ENCODE measurements around the gene PPARA.

PPARA gene

DNA sequence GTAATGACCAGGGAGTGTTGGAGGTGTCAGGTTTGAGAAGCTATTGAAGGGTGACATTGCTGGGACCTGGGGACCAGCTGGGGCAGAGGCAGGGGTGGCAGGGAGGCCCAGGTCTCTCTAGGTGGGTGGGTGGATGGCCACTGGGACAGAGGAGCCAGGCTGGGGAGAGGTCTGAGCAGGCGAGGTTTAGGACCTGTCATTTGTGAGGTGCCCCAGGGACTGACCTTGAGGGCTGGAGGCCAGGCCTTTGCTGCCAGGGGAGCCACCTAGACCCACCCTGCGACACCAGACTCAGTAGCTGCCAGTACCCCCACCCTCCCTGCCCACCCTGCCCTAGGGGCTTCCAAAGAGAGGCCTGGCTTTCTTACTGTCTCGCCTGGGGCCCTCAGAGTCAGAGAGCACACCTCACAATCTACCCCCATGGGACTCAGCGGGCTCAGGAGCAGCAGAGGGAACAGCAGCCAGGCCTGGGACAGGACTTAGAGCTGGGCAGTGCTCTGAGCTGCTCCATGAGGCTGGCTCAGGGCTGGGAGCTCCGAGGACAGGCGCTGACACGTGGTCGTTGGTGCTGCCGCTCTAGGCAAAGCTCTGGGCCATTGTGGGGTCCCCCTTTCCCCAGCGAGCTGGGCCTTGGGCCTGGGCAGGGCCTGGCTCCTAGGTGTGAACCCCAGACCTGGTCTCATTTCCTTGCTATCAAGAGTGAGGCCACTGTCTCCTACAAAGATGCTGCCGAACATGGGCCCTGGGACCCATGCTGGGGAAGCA is 28.6 kb upstream of the PPARA start:
- Histone ChIP-seq H3K27me3 (replicated peaks; ENCODE audit: control insufficient read depth, insufficient read depth, low read length, poor library complexity, severe bottlenecking) (no peaks in the 10 kb centered on the region), H3K4me3 (ENCODE audit: insufficient read depth, low read depth, low read length, poor library complexity, severe bottlenecking) (no peak overlapping the region), H3K36me3 (ENCODE audit: control insufficient read depth, insufficient read depth, low read length) (no peaks in the 10 kb centered on the region), H3K9me3 (ENCODE audit: control insufficient read depth, low read length) (no peaks in the 10 kb centered on the region), H3K4me1 (ENCODE audit: control insufficient read depth, insufficient read depth, low read length, poor library complexity, severe bottlenecking) (peaks cover 5% of the 10 kb centered on the region), H3K27ac (ENCODE audit: insufficient read depth, low read length, poor library complexity, severe bottlenecking) (no peak overlapping the region)
- DNase-seq, result no peak

DNA sequence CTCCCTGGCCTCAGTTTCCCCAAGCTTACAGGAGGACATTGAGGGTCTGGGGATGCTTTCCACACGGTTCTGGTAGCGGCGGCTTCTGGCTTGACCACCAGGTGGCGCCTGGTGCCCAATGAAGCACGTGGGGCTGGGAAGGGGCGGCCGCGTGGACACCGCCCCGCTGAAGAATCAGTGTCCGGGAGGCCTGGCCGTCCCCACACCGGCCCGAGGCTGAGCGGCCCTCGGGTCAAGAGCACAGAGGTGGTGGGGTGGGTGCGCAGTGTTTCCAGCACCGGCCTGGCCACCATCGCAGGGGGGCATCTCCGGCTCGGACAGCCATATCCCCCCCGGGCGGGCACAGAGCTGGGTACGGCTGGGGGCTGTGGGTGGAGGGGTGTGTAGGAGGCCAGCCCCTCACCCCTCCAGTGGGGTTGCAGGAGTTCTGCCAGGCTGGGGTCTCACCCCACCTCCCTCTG is 27.8 kb upstream of the PPARA start:
- H3K27ac ChIP-seq (ENCODE audit: insufficient read depth, low read length, poor library complexity, severe bottlenecking), result no peak overlapping the region
- no peak overlapping the region for H3K4me3 ChIP-seq (ENCODE audit: insufficient read depth, low read depth, low read length, poor library complexity, severe bottlenecking)
- H3K36me3 ChIP-seq (ENCODE audit: control insufficient read depth, insufficient read depth, low read length), result no peaks in the 10 kb centered on the region
- peak; percentile 38 to 54 (median 47) for DNase-seq
- no peaks in the 10 kb centered on the region for H3K9me3 ChIP-seq (ENCODE audit: control insufficient read depth, low read length)
- H3K27me3 ChIP-seq (replicated peaks; ENCODE audit: control insufficient read depth, insufficient read depth, low read length, poor library complexity, severe bottlenecking), result no peaks in the 10 kb centered on the region
- peaks cover 4% of the 10 kb centered on the region for H3K4me1 ChIP-seq (ENCODE audit: control insufficient read depth, insufficient read depth, low read length, poor library complexity, severe bottlenecking)

DNA sequence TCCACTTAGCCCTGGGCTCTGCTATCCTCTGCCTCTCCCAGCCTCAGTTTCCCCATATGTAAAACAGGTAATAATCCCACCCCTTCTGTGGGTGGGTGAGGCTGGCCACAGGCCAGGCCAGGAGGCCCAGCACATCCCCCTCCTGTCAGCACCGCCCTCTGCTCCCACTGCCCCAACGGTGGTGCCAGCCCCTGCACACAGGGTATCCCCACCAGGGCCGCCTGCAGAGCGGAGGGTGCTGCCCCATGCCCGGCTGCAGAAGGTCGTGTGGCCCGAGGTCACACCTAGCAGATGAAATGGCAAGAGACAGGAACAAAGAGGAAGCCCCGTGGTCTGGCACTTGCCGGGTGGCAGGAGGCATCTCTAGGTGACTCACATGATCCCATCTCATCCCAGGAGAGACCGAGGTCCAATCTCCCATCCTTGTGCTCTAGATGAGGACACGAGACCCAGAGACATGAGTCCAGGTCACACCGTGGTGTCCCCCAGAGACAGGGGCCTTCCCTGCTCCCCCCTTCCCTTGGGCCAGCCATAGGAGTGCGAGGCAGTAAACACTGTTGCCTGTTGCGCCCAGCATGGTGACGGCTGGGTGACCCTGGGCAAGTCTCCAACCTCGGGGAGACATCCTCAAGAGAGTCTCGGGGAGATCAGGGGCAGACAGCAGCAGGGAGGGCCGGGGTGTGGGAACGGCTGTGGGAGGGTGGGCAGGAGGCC is 27.2 kb upstream of the PPARA start:
- no peak overlapping the region for H3K27ac ChIP-seq (ENCODE audit: insufficient read depth, low read length, poor library complexity, severe bottlenecking)
- H3K9me3 ChIP-seq (ENCODE audit: control insufficient read depth, low read length), result no peaks in the 10 kb centered on the region
- H3K4me1 ChIP-seq (ENCODE audit: control insufficient read depth, insufficient read depth, low read length, poor library complexity, severe bottlenecking), result peaks cover 4% of the 10 kb centered on the region
- no peak for DNase-seq
- no peak overlapping the region for H3K4me3 ChIP-seq (ENCODE audit: insufficient read depth, low read depth, low read length, poor library complexity, severe bottlenecking)
- H3K36me3 ChIP-seq (ENCODE audit: control insufficient read depth, insufficient read depth, low read length), result no peaks in the 10 kb centered on the region
- H3K27me3 ChIP-seq (replicated peaks; ENCODE audit: control insufficient read depth, insufficient read depth, low read length, poor library complexity, severe bottlenecking), result no peaks in the 10 kb centered on the region

DNA sequence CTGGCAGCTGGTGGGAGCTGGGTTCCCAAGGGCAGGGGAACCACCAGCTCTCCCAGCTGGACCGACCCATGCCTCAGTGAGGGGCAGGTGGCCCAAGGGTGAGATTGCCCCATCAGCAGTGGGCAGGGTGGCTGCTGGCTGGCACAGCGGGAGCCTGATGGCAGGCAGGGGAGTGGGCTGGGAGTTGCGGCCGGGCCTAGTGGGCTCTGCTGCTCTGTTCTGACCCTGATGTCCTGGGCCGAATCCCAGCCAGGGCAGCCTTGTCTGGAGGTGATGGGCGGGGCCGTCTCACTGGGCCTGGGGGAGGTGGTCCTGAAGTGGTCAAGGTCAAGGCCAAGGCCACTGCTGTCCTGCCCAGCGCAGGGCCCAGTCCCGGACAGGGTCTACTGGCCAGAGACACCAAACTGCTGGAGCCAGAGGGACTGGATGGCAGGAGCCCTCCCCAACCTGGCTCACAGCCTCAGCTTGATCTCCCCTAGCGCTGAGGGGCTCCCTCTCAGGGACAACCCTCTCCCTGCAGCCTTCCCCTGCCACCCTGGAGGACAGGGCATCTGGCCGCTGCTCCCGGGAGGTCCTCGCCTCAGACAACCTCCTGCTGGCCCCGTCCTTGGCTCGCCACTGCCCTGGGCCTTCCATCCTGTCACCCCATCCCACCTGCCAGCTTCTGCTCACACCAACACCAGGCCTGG is 26.5 kb upstream of the PPARA start:
- H3K4me1 ChIP-seq (ENCODE audit: control insufficient read depth, insufficient read depth, low read length, poor library complexity, severe bottlenecking), result peaks cover 4% of the 10 kb centered on the region
- H3K9me3 ChIP-seq (ENCODE audit: control insufficient read depth, low read length), result no peaks in the 10 kb centered on the region
- no peaks in the 10 kb centered on the region for H3K36me3 ChIP-seq (ENCODE audit: control insufficient read depth, insufficient read depth, low read length)
- DNase-seq, result no peak
- no peaks in the 10 kb centered on the region for H3K27me3 ChIP-seq (replicated peaks; ENCODE audit: control insufficient read depth, insufficient read depth, low read length, poor library complexity, severe bottlenecking)
- no peak overlapping the region for H3K27ac ChIP-seq (ENCODE audit: insufficient read depth, low read length, poor library complexity, severe bottlenecking)
- H3K4me3 ChIP-seq (ENCODE audit: insufficient read depth, low read depth, low read length, poor library complexity, severe bottlenecking), result no peak overlapping the region

DNA sequence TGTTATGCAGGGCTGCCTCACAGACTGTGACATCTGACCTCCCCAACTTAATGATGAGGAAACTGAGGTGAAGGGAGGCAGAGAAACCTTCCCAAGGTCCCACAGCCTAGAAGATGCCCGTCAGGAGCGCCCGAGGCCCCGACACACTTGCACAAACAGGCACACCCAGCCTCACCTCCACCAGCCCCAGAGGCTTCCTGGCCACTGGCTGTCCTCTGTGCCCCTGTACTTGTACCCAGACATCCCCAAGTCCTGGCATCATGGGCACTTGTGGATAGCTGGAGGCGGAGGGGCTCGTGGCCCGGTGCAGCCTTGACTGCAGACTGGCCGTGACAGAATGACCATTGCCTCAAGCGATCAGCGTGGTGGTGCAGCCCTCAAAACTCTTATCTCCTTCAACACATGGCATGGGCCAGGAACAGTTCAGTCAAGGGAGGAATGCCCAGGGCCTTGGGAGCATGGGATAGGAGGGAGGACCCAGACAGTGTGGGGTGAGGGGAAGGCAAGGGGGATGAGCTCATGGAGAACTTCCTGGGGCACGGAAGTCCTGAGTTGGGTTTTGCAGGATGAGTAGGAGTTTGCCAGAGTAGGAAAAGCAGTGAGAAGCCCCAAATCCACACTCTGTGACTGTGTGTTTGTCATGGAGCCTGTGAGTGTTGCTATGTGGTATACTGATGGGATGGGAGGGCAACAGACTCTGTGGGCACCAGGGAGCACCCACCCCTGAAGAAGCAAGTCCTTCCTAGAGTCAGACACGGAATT is 25.8 kb upstream of the PPARA start:
- no peak for DNase-seq
- H3K27ac ChIP-seq (ENCODE audit: insufficient read depth, low read length, poor library complexity, severe bottlenecking), result no peak overlapping the region
- H3K36me3 ChIP-seq (ENCODE audit: control insufficient read depth, insufficient read depth, low read length), result no peaks in the 10 kb centered on the region
- no peaks in the 10 kb centered on the region for H3K9me3 ChIP-seq (ENCODE audit: control insufficient read depth, low read length)
- no peaks in the 10 kb centered on the region for H3K27me3 ChIP-seq (replicated peaks; ENCODE audit: control insufficient read depth, insufficient read depth, low read length, poor library complexity, severe bottlenecking)
- H3K4me1 ChIP-seq (ENCODE audit: control insufficient read depth, insufficient read depth, low read length, poor library complexity, severe bottlenecking), result peaks cover 4% of the 10 kb centered on the region
- H3K4me3 ChIP-seq (ENCODE audit: insufficient read depth, low read depth, low read length, poor library complexity, severe bottlenecking), result no peak overlapping the region

DNA sequence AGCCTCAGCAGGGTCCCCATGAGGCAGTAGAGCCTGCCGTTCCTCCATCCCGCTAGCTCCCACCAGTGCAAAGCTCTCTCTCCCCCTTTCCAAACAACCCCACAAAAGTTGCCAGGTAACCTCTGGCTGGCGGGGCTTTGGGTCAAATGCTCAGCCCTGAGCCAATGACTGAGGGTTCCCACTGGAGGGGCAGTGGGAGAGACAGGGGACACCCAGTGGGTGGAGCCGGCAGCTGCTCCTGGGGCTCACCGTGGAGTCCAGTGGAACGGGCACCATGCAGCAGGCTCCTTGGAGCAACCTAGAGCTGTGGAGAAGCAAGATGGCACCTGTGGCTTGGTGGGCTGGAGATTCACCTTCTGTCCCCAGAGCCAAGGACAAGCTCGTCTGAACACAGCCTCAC is 25.0 kb upstream of the PPARA start:
- no peak overlapping the region for H3K27ac ChIP-seq (ENCODE audit: insufficient read depth, low read length, poor library complexity, severe bottlenecking)
- H3K9me3 ChIP-seq (ENCODE audit: control insufficient read depth, low read length), result no peaks in the 10 kb centered on the region
- H3K4me3 ChIP-seq (ENCODE audit: insufficient read depth, low read depth, low read length, poor library complexity, severe bottlenecking), result no peak overlapping the region
- no peaks in the 10 kb centered on the region for H3K36me3 ChIP-seq (ENCODE audit: control insufficient read depth, insufficient read depth, low read length)
- DNase-seq, result no peak
- H3K4me1 ChIP-seq (ENCODE audit: control insufficient read depth, insufficient read depth, low read length, poor library complexity, severe bottlenecking), result peaks cover 4% of the 10 kb centered on the region
- H3K27me3 ChIP-seq (replicated peaks; ENCODE audit: control insufficient read depth, insufficient read depth, low read length, poor library complexity, severe bottlenecking), result no peaks in the 10 kb centered on the region

DNA sequence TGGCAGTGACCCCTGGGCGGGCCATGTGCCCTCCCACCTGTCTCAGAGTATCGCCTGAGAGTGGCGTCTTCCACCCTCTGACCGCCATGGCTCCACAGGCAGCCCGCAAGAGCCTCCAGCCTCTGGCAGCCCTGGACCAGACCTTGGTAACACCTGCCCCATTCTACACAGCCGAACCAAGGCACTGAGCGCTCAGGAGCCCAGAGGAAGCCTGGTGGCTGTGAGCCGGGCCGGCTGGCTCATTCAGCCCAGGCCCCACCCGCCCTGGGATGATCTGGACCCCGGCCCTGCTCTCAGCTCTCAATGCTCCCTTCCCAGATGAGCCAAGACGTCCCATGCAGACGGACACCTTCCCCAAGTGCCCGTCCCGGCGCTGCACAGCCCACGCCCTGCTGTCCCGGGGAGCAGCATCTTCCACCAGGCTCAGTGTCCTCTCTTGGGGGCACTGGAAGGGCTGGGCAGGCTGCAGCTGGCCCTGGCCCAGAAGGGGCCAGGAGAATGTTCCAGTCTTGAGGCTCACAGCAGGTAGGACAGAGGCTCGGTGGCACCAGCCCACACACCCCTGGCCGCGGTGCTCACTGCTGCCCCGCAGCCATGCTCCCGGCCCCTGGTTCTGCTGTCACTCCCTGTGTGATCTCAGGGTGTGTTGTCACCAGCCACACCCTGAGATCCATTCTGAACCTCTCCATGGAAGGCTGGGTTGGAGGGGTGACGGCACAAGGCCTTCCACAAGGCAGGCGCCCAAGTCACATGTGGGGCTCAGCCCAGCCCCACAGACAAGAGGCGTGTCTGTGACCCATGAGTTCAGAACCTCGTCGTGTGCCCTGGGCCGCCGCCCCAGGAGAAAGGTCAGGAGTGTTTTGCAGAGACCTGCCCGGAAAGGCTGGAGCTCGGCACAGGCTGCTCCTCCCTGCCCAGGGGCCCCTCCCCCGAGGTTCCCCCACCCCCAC is 24.2 kb upstream of the PPARA start:
- Histone ChIP-seq H3K9me3 (ENCODE audit: control insufficient read depth, low read length) (no peaks in the 10 kb centered on the region), H3K27ac (ENCODE audit: insufficient read depth, low read length, poor library complexity, severe bottlenecking) (no peak overlapping the region), H3K4me1 (ENCODE audit: control insufficient read depth, insufficient read depth, low read length, poor library complexity, severe bottlenecking) (peaks cover 4% of the 10 kb centered on the region), H3K4me3 (ENCODE audit: insufficient read depth, low read depth, low read length, poor library complexity, severe bottlenecking) (no peak overlapping the region), H3K27me3 (replicated peaks; ENCODE audit: control insufficient read depth, insufficient read depth, low read length, poor library complexity, severe bottlenecking) (no peaks in the 10 kb centered on the region), H3K36me3 (ENCODE audit: control insufficient read depth, insufficient read depth, low read length) (no peaks in the 10 kb centered on the region)
- no peak for DNase-seq

DNA sequence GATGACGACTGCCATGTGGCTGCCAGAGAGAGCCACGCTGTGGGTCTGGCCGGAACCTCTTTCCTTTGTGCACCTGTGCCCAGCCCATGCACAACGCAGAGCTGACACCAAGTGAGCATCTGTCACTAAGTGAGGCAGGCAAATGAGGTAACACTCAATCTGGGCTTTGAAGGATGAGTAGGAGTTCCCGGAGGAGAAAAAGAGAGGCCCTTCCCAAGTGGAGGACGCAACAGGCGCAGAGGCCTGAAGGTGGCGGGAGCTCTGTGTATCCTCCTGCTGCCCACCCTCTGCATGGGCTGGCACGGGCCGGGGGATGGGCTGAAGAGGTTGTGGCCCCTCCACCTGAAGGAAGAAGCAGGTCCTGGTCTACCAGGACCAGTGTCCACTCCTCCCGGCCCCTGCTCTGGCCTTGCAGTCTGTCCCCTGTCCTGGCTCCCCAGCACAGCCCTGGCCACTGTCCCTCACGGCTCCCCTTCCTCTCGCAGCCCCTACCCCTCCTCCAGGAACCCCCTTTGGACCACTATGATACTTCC is 23.4 kb upstream of the PPARA start:
- no peak overlapping the region for H3K27ac ChIP-seq (ENCODE audit: insufficient read depth, low read length, poor library complexity, severe bottlenecking)
- H3K9me3 ChIP-seq (ENCODE audit: control insufficient read depth, low read length), result no peaks in the 10 kb centered on the region
- no peaks in the 10 kb centered on the region for H3K27me3 ChIP-seq (replicated peaks; ENCODE audit: control insufficient read depth, insufficient read depth, low read length, poor library complexity, severe bottlenecking)
- peaks cover 4% of the 10 kb centered on the region for H3K4me1 ChIP-seq (ENCODE audit: control insufficient read depth, insufficient read depth, low read length, poor library complexity, severe bottlenecking)
- DNase-seq, result no peak
- H3K36me3 ChIP-seq (ENCODE audit: control insufficient read depth, insufficient read depth, low read length), result no peaks in the 10 kb centered on the region
- no peak overlapping the region for H3K4me3 ChIP-seq (ENCODE audit: insufficient read depth, low read depth, low read length, poor library complexity, severe bottlenecking)

DNA sequence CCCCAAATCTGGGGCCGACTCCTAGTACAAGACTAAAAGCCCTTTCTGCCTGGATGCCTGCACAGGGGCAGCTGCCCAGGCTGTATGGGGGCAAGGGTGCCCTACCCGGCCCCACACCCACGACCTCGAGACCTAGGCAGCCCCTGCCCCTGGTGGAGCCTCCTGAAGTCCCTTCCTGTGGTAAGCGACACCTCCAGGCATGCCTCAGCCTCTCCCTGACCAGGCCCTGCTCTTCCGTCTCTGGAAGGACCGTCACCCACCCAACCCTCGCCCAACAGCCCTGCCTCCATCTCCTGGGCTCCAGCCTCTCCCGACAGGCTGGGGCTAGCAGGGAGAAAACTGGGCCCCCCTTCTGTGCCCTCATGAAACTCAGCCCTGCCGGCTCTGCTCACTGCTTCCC is 22.8 kb upstream of the PPARA start:
- Histone ChIP-seq H3K4me1 (ENCODE audit: control insufficient read depth, insufficient read depth, low read length, poor library complexity, severe bottlenecking) (peaks cover 2% of the 10 kb centered on the region), H3K9me3 (ENCODE audit: control insufficient read depth, low read length) (no peaks in the 10 kb centered on the region), H3K27me3 (replicated peaks; ENCODE audit: control insufficient read depth, insufficient read depth, low read length, poor library complexity, severe bottlenecking) (no peaks in the 10 kb centered on the region), H3K36me3 (ENCODE audit: control insufficient read depth, insufficient read depth, low read length) (no peaks in the 10 kb centered on the region), H3K27ac (ENCODE audit: insufficient read depth, low read length, poor library complexity, severe bottlenecking) (no peak overlapping the region), H3K4me3 (ENCODE audit: insufficient read depth, low read depth, low read length, poor library complexity, severe bottlenecking) (no peak overlapping the region)
- no peak for DNase-seq
